Measurements from ENCODE around the gene COL7A1.
A peak's percentile ranks its signal among the peaks of the same experiment; 100 is the strongest.
"Not testable (repeated sequence)": the region's sequence is repeated elsewhere in the genome, so short reads cannot be mapped to it uniquely, and the experiment has no call there.

The COL7A1 gene

DNA sequence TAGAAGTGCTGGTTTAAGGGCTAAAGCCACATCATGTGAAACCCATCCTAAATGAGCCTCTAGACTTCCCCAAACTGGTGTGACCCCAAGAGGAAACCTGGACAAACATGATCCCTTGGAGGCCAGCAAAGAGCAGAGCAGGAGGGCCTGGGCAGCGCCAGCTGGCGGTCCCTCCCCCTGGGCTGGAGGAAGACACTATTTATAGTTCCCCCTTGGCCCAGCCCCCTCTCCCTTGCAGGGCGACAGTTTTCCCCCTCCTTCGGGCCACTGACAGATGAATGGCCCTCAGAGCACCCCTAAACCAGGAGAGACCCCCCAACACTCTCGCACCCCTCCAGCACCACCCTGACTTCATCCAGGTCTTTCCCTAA lies 34.5 kb downstream of the COL7A1 start:
- no peak for DNase-seq

DNA sequence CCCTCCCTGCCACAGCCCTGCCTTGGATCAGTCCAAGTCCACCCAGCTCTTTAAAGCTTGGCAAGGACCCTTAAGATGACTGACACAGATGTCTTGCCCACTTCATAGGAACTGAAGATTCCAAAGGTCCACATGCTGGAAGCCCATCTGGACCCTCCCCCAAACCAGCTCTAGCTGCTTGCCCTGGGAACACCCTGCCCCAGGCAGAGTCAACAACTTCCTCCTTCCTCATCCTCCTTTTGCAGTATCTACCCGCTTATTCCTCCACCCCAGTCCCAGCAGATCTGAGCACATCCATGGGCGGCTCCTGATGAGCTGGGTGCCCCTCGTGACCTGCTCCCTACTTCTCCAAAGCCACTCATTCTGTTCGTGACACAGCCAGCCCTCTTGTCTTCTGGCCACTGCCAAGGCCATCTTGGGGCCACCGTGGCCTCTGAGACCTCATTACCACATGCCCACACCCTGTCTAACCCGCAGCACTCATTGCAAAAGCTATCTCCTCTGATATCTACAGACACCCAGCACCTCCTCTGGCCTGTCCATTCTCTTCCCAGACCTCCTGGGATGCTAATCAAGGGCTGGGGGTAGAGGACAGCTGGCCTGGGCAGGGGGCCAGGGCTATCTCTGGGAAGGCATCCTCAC lies 36.5 kb downstream of the COL7A1 start:
- peak; percentile 26 for DNase-seq

DNA sequence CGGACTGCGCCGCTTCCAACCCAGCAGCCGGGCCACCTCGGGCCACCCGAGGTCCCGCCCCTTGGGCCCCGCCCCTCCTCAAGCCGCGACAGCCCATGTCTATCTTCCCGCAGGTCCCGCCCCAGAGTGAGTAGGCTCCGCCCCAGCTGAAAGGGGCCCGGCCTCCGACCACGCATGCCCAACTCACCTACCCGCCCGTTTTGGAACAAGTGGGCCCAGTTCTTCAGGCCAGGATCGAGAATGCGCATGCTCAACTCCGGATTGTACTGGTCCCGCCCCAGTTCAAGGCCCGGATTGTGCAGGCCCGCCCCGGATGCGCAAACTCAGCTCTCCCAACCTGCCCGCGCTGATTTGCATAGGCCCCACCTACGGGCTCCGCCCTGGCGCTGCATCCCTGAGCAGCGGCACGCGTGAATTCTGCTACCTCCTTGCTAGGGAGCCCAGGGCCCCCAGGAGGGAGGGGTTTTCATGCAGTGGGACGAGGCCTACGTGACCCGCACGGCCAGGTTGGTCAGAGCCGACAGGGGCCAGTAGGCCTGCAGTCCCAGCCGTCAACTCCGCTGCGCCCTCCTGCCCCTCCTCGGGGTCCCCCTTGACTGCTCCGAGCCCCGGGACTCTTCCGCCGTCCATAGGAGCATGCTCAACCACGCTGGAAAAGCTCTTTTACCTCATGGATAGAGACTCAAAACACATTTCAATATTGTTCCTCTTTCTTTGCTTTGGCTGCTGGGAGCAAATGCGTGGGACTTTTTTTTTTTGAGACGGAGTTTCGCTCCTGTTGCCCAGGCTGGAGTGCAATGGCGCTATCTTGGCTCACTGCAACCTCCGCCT lies 38.1 kb downstream of the COL7A1 start, which contains the start of gene PFKFB4:
Gene PFKFB4 (minus strand): TSS at position 8 of the 831 bp plus-strand sequence. CDS start 26 bp downstream, outside the sequence.
- peak; percentile 96 for DNase-seq

DNA sequence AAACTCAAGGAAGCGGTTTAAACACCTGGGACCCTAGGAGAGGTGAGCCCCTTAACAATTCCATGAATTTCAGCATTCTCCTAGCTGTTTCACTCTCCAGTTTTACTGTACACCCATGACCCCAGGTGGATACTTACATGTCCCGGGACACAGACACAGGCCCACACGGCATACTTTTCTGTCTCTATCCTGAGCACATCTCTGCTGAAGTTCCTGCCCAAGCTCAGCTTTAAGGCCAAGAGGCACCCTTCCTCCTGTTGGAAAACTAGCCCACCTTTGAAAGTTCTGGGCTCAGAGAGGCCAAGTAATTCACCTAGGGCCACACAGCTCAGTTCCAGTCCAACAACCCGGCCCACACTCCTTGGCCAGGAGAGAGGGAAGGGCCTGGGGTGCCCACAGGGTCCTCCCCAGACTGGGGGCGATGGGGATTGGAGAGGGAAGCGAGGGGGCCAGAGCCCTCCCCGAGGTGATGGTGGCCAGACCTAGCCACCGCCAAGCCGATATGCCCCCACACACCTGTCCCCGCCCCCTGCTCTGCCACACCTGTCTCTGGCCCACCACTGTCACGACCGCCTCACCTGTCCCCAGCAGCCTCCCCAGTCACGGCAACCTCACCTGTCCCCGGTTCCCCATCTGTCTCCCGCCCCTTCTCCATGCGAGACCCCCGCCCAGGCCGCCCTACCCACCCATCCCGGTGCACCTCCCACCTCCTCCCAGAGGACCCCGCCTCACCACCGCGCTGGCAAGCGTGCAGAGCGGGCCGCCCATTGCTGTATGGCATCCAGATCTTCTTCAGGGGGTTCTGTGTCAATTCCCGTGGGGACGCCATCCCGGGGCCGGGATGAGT lies 39.0 kb downstream of the COL7A1 start:
- DNase-seq: no peak

DNA sequence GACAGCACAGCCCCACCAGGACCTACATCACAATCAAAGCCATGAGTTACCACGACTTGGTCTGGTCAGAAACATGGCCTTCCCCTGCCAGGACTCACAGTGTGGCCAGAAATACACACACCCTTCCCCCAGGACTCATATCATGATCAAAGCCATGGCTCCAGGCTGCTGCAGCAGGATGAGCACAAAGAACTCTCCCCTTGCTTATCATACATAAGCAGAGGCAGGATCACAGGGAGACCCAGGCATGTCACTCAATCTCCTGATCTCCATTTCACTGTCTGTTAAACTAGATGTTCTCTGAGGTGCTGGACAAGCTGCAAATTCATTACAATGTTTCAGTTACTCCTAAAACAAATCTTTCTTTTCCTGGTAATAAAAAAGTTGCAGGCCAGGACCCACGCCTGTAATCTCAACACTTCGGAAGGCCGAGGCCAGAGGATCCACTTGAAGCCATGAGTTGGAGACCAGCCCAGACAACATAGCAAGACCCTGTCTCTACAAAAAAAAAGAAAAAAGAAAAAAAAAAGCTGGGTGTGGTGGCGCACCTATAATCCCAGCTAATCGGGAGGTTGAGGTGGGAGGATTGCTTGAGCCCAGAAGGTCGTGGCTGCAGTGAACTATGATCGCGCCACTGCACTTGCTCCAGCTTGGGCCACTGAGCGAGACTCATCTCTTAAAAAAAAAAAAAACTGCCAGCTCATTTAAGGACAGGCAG lies 39.7 kb downstream of the COL7A1 start:
- no peak for DNase-seq

DNA sequence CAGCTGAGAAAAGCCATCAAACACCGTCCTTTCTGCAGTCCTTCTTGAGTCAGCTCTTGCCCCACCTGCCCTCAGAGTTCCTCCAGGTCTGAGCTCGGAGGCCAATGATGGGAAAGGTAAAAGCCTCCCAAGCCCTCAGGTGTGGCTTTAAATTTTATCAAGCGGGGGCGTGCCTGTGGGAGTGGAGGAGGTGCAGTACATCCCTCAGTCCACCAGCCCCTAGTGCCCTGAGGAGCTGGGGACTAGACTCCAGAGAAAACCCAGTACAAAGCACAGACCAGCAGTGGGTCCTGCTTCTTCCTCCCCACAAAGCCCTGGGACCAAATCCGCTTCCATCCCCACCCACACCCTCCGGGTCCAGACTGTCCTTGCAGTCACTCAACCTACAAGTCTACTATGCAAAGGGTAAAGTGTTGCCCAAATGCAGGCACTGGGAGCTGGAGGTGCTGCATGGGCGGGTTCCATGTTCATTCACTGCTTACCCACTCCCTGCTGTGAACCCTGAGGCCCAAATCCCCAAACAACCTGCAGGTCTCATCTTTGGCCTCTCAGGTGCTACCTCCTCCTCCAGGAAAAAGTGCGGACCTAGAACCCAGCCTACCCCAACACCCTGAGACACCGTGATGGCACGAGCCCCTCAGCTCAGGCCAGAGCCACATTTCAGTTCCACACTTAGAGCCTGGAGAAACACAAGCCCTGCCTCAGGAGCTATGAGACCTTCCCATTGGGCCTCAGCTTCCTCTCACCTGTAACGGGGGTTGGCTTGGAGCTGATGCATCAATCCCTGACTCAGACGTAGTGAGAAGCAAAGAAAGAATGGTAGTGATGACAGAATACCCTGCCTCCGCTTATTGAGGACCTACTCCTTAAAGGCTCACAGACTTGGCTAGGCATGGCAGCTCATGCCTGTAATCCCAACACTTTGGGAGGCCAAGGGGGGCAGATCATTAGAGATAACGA lies 41.0 kb downstream of the COL7A1 start:
- DNase-seq: no peak

DNA sequence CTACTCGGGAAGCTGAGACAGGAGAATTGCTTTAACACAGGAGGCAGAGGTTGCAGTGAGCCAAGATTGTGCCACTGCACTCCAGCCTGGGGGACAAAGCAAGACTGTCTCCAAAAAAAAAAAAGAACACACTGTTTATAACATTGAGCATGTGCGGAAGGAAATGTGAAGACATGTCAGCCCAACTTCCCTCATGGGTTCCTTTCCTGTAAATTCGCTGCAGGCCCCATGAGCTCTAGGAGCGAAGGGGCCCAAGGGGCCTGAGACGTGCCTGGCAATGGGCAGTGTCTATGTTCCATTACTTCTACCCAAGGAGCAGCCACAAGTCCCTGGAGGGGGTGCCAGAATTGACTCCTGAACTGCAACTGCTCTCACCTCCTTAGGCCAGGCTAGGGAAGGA lies 41.8 kb downstream of the COL7A1 start:
- DNase-seq: peak; percentile 32

DNA sequence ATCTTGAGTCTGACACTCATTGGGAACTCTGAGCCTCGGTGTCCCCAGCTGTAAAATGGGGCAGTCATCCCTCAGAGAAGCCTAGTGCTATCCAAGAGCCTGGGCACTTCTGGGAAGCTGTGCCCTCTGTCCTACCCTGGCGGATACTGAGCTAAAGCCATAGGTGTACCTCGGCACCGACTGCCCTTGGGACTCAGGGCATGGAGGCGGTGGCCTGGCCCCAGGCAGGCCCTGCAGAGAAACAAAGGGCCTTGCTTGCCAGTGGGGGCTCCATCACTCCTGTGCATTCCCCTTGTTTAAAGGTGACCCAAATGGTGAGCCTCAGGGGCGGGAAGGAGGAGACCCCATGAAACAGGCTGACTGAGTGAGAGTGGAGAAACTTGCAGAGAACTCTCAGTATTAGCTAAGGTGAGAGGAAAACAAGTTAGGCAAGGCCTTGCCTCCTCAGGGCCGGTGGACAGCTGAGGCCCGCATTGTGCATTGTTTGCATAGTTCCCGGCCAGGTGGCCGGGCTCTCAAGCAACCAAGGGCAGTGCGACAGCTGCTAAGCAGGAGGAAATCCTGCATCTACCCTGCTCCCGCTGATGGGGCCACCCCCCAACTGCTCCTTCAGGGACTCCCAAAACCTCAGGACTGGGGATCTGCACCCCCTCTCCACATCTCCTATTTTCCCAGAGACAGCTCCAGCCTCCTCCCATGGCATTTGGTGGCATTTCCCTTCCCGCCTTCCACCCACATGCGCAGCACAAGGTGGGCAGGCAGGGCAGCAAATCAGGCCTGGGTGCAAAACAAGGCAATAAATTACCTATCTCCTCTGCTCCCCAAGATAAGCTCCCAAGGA lies 42.8 kb downstream of the COL7A1 start:
- no peak for DNase-seq

DNA sequence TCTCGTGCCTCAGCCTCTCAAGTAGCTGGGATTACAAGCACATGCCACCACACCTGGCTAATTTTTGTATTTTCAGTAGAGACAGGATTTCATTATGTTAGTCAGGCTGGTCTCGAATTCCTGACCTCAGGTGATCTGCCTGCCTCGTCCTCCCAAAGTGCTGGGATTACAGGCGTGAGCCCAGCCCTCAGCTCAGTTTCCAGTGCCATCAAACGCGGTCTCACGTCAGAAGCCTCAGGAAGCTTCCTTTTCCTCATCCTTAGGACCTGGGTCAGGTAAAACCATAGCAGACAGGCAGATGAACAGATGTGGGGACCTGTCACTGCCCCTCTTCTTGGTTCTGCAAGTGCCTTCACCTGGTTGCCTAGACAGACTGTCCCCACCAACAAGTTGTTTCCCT lies 43.5 kb downstream of the COL7A1 start:
- not testable (repeated sequence) for DNase-seq

DNA sequence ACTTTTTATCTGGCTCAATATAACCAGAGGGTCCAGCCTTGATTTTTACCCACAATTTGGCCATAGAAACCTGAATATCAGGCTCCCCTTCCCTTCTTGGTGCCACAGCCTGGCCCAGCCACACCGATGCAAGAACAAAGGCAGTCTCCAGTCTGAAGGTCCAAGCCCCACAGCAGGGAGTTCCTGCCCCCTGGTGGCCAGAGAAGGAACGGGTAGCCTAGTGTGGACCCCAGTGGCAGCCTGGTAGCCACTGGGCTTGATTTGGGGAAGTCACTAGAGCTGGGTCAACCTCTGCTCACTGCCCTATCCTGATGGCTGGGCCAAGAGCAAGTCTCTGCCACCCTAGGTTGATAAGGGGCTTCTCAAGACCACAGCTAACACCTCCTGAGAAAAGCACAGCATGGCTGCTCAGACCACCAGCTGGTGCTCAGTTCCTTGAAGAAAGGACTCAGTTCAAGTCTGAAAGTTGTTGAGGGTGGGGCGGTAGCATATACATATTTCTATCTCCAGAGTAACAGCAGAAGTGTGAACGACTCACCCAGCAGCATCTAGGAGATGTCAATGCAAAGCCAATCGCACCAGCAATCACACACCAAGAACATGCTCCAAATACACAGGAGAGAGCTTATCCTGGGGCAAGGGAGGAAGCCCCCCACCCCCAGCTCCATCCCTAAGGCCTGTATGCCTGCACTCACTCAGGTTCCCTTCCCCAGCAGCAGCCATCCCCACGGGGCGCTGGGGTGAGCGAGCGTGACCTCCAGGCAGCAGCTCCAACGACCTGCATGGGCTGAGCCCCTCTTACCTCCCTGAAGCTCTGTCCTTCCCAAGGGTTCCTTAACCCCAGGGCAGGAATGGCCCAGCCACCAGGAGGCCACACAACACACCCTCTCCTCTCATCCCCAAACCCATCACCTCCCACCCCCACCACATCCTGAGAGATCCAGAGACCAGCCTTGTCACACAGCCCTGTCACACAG lies 46.1 kb downstream of the COL7A1 start:
- DNase-seq: peak; percentile 34

DNA sequence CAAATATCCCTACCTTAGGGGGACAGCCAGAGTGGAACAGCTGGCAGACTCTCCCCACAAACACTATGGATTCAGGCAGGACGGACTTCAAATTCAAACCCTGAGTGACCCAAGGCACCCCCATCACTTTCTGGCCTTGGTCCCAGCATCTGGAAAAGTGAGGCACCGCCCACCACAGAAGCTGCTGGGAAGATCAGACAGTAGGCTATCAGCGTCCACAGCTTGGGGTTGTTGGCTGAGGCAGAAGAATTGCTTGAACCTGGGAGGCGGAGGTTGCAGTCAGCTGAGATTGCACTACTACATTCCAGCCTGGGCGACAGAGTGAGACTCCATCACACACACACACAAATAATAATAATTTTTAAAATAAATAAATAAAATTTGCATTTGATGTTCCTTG lies 47.0 kb downstream of the COL7A1 start:
- no peak for DNase-seq

DNA sequence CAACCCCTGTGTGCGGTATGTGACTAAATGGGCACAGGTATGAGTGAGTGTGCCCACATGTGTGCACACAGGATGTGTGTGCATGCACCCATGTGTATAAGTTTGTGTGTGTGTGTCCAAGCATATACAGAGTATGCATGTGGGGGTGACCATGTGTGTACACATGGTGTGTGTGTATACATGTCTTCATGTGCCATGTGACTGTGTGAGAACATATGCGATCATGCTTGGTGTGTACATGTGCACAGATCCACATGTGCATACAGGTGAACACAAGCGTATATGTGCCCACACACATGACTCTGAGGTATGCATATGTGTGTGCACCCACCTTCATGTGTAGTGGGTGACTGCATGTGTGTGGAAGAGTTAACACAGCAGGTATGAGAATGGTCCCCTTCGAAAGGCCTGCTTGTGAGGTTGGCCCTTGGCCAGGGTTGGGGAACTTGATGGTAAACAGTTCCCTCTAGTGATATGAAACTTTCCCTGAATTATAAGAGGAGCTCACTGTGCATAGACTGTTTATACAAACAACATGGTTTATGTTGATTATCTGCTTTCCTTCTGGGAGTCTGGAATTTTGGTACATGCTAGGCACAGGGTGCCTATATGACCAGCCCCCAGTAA lies 48.8 kb downstream of the COL7A1 start:
- no peak for DNase-seq

DNA sequence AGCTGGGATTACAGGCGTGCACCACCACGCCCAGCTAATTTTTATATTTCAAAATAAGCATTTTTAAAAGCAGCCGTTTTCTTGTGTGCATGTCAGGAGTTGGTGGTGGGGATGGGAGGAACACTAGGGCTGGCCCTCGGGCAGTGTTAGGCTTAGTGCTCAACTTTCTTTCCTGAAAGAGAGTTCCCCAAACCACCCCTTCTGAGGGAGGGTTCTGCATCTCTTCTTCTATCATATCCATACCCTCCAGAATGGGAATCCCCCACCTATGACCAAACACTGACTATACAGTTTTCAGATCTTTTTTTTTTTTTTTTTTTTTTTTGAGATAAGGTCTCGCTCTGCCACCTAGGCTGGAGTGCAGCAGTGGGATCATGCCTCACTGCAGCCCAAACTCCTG lies 51.0 kb downstream of the COL7A1 start:
- no peak for DNase-seq

DNA sequence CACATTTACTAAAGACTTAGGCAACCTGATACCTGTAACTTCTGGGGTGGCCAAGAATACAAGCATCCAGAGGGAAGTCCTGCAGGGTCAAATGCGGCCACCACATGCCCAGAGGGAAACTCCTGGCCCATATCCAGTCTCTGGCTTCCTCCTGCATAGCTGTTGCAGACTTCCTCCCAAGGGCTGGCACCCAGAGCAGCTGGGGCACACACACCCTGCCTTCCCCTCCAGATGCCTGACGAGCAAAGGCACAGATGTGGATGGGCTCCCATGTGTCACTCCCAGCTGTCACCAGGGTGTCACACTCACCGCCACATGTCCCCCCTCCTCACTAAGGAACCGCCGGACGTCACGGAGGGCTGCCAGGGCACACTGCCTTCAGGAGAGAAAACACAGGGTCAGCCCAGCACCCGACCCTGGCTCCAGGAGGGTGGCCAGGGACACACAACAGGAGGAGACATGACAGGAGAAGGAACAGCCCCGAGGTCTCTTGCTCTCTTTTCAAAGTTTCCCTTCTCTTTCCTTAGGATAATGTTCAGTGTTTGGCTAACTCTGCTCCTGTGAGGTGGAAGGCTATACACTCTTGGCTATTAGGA lies 51.8 kb downstream of the COL7A1 start:
- DNase-seq: peak; percentile 65

DNA sequence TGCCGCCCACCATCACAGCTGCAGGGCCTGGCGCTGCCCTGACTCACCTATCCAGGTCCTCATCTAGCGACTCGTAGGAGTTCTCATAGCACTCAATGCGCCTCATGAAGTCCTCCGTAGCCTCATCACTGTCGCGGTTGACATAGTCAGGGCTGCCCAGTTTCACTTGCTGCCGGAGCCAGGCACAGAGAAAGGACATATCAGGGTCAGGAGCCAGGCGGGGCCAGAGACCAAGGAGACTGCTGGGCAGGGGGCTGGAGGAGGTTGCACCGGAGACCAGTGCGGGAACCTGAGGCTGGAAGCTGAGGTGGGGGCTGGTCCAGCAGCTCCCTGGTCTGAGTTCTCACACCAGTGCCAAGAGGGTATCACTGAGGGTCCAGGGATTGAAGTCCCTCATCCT lies 56.7 kb downstream of the COL7A1 start:
- no peak for DNase-seq

DNA sequence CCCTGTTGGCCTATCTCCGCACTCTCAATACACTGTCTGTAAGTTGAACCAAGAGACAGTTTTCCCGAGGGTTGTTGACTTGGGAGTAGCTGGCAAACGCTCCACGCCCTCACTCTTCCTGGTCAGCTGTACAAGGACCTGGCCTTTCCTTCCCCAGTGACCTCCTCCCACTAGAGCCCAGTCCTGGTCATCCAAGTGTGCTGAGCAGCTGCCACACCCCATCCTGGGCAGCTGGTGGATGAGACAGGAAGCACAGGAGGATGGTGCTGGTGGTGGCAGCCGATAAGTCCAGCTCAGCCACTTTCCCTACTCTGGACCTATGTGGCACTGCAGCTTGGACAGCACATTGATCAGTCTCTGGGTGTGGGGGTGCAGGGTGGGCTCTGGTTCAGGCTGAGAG lies 58.3 kb downstream of the COL7A1 start:
- DNase-seq: no peak

DNA sequence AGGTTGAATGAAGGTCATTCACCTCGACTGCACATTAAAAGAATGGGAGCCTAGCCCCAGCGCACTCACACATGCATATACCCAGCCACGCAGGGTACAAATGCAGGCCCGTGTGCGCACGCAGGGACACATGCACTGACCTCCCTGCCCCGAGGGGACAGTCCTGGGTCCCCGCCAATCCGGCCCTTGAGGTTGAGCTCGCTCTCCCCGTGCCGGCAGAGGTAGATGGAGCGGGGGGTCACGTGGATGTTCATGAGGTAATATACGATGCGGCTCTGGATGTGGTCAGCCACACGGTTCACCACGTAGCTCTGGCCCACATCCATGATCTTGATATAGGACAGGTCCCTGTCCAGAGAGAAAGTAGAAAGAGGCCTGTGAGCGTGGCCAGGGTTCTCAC lies 59.0 kb downstream of the COL7A1 start:
- no peak for DNase-seq

DNA sequence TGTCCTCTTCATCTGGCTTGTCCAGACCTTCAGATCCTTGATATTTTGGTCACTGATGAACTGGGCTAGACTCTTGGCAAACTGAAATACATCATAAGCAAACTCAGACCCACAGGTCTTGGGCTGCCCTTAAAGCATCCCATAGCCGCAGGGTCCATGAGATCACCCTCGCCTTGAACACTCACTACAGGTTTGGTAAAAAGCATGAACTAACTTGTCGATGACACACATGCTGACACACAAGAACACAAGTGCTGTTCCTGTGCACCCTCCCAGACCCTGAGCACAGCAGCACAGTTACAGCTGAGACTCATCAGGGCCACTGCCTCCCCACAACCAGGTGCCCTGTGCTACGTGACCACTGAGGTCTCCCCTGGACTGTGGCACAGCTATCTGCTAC lies 59.6 kb downstream of the COL7A1 start:
- no peak for DNase-seq

DNA sequence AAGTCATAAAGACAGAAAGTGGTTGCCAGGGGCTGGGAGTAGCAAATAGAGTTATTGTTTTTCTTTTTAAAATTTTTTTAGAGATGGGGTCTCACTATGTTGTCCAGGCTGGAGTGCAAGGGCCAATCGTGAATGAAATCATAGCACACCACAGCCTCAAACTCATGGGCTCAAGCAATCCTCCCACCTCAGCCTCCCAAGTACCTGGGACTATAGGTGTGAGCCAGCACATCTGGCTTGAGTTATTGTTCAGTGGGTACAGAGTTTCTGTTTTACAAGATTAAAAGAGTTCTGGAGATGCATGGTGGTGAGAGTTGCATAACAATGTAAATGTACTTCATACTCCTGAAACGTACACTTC lies 62.2 kb downstream of the COL7A1 start:
- no peak for DNase-seq
